Neural progenitor cell (in vitro differentiated cells): ENCODE data around the gene NRIP2. TPM values are rescaled to one million over a fixed set of nuclear protein-coding genes. Genes with fewer than 3 reads are reported as not detected.

Experiments used
- DNase-seq: peaks from one replicate; pipeline ENCODE4 v3.0.0-alpha.2; 2016; ENCODE audit warnings: low spot score
- H2AFZ ChIP-seq: fragments of 200-600 bp; sonication (generic); replicated peaks from 2 replicates; pipeline ENCODE4 v1.6.1; 2016; ENCODE audit warnings: antibody characterized with exemption
- H3F3A ChIP-seq: fragments of 200-600 bp; sonication (generic); 2 replicates; pipeline ENCODE4 v1.6.1; 2016; ENCODE audit warnings: antibody characterized with exemption, low read depth
- H3K27ac ChIP-seq: fragments of 200-600 bp; sonication (generic); 2 replicates; pipeline ENCODE4 v1.5.1; 2016; ENCODE audit warnings: mild to moderate bottlenecking
- H3K27me3 ChIP-seq: fragments of 200-600 bp; sonication (generic); 2 replicates; pipeline ENCODE4 v1.6.1; 2016; ENCODE audit warnings: mild to moderate bottlenecking, moderate library complexity
- H3K36me3 ChIP-seq: fragments of 200-600 bp; sonication (generic); 2 replicates; pipeline ENCODE4 v1.5.1; 2016
- H3K4me1 ChIP-seq: fragments of 200-600 bp; sonication (generic); 2 replicates; pipeline ENCODE4 v1.6.1; 2016; ENCODE audit warnings: mixed run types
- H3K4me2 ChIP-seq: fragments of 200-600 bp; sonication (generic); 2 replicates; pipeline ENCODE4 v1.6.1; 2016
- H3K4me3 ChIP-seq: fragments of 200-600 bp; sonication (generic); 2 replicates; pipeline ENCODE4 v1.5.1; 2016
- H3K79me2 ChIP-seq: fragments of 200-600 bp; sonication (generic); 2 replicates; pipeline ENCODE4 v1.6.1; 2016; ENCODE audit warnings: low read depth
- H3K9ac ChIP-seq: fragments of 200-600 bp; sonication (generic); 2 replicates; pipeline ENCODE4 v1.6.1; 2016
- H3K9me3 ChIP-seq: fragments of 200-600 bp; sonication (generic); 2 replicates; pipeline ENCODE4 v1.5.1; 2016; ENCODE audit warnings: low read depth
- H4K20me1 ChIP-seq: fragments of 200-600 bp; sonication (generic); 2 replicates; pipeline ENCODE4 v1.6.1; 2016; ENCODE audit warnings: low read depth
- H3K27ac Mint-ChIP-seq: 3 replicates; pipeline ENCODE4 v1.8.0; 2021; ENCODE audit warnings: mixed read lengths
- H3K27me3 Mint-ChIP-seq: 2 replicates; pipeline ENCODE4 v1.8.0; 2022; ENCODE audit warnings: low read depth, mild to moderate bottlenecking, inconsistent platforms, moderate library complexity, mixed read lengths; ENCODE audit not compliant: insufficient read depth
- H3K36me3 Mint-ChIP-seq: 3 replicates; pipeline ENCODE4 v1.8.0; 2021; ENCODE audit warnings: mixed read lengths
- H3K4me1 Mint-ChIP-seq: 3 replicates; pipeline ENCODE4 v1.8.0; 2021; ENCODE audit warnings: mixed read lengths
- H3K4me3 Mint-ChIP-seq: 3 replicates; pipeline ENCODE4 v1.8.0; 2021; ENCODE audit warnings: mild to moderate bottlenecking, moderate library complexity, mixed read lengths
- H3K9me3 Mint-ChIP-seq: 3 replicates; pipeline ENCODE4 v1.8.0; 2020; ENCODE audit warnings: mixed read lengths
- CTCF ChIP-seq: fragments of 200-600 bp; sonication (generic); IDR thresholded peaks from 2 replicates; pipeline ENCODE4 v1.5.1; 2017; ENCODE audit warnings: antibody characterized with exemption, mild to moderate bottlenecking
- EZH2 ChIP-seq: fragments of 200-600 bp; sonication (generic); IDR thresholded peaks from 2 replicates; pipeline ENCODE4 v1.6.1; 2017; ENCODE audit warnings: antibody characterized with exemption, mild to moderate bottlenecking, moderate library complexity
- EZH2phosphoT487 ChIP-seq: fragments of 200-600 bp; sonication (generic); IDR thresholded peaks from 2 replicates; pipeline ENCODE4 v1.6.1; 2017; ENCODE audit warnings: antibody characterized with exemption
- total RNA-seq: library from RNA; depleted of rRNA; stranded (reverse); fragments of >200 nt; gene quantifications from 2 replicates; pipeline ENCODE4 v1.2.3, GENCODE V29; 2015; ENCODE audit warnings: low replicate concordance

NRIP2 gene
- total RNA-seq, 1 donor from 2014 or later = 0.65 TPM

GRCh38 chr12:2857021-2857431 is 22.2 kb upstream of the NRIP2 start, which contains the start of gene TEX52:
TEX52 (minus strand) TSS chr12:2857039; CDS start chr12:2857026, 13 bp downstream.
- Mint-ChIP-seq H3K27ac (peak within 1 kb of the TSS; percentile 78), H3K4me3 (peak within 1 kb of the TSS; percentile 41), H3K36me3 (peaks cover 24% of the 10 kb centered on the region), H3K4me1 (peaks cover 20% of the 10 kb centered on the region), H3K9me3 (no peaks in the 10 kb centered on the region), H3K27me3 (peaks cover 11% of the 10 kb centered on the region)
- no peaks in the 10 kb centered on the region for H3K79me2 ChIP-seq
- peak; percentile 84 for DNase-seq
- peaks cover 5% of the 10 kb centered on the region for H3K27me3 ChIP-seq
- no peak within 1 kb of the TSS for H3K27ac ChIP-seq
- peak within 1 kb of the TSS; percentile 27 for H3K4me2 ChIP-seq
- H3K4me3 ChIP-seq = no peak within 1 kb of the TSS
- peaks cover 25% of the 10 kb centered on the region for H3K4me1 ChIP-seq
- TF ChIP-seq CTCF (no peak), EZH2phosphoT487 (no peak), EZH2 (no peak)
- peaks cover 25% of the 10 kb centered on the region for H4K20me1 ChIP-seq
- peaks cover 15% of the 10 kb centered on the region for H3K36me3 ChIP-seq
- H3F3A ChIP-seq = peaks cover 36% of the 10 kb centered on the region
- no peak within 1 kb of the TSS for H2AFZ ChIP-seq
- no peak within 1 kb of the TSS for H3K9ac ChIP-seq
- H3K9me3 ChIP-seq = no peaks in the 10 kb centered on the region

- Mint-ChIP-seq H3K27ac (no peak overlapping the region), H3K27me3 (peaks cover 11% of the 10 kb centered on the region), H3K4me1 (peaks cover 20% of the 10 kb centered on the region), H3K36me3 (peaks cover 20% of the 10 kb centered on the region), H3K9me3 (no peaks in the 10 kb centered on the region), H3K4me3 (no peak overlapping the region)
- Histone ChIP-seq H3K4me2 (no peak overlapping the region), H3K79me2 (no peaks in the 10 kb centered on the region), H3K4me1 (peaks cover 25% of the 10 kb centered on the region), H3K36me3 (peaks cover 9% of the 10 kb centered on the region), H3K27ac (no peak overlapping the region), H3F3A (peaks cover 36% of the 10 kb centered on the region), H3K9me3 (no peaks in the 10 kb centered on the region), H4K20me1 (peaks cover 25% of the 10 kb centered on the region), H3K4me3 (no peak overlapping the region), H3K9ac (no peak overlapping the region), H2AFZ (no peak overlapping the region), H3K27me3 (peaks cover 5% of the 10 kb centered on the region)
- DNase-seq = no peak
- TF ChIP-seq EZH2phosphoT487 (no peak), EZH2 (no peak), CTCF (no peak)
Observed at GRCh38 chr12:2856051-2856450, 21.2 kb upstream of the NRIP2 start.

- Mint-ChIP-seq H3K4me1 (peaks cover 20% of the 10 kb centered on the region), H3K36me3 (peaks cover 20% of the 10 kb centered on the region), H3K9me3 (no peaks in the 10 kb centered on the region), H3K4me3 (no peak overlapping the region), H3K27me3 (peaks cover 11% of the 10 kb centered on the region), H3K27ac (no peak overlapping the region)
- no peak for TF ChIP-seq EZH2phosphoT487
- no peak for TF ChIP-seq EZH2
- TF ChIP-seq CTCF = no peak
- H3K27me3 ChIP-seq = peaks cover 5% of the 10 kb centered on the region
- peaks cover 25% of the 10 kb centered on the region for H4K20me1 ChIP-seq
- H3F3A ChIP-seq = peaks cover 35% of the 10 kb centered on the region
- no peaks in the 10 kb centered on the region for H3K79me2 ChIP-seq
- no peaks in the 10 kb centered on the region for H3K9me3 ChIP-seq
- no peak overlapping the region for H2AFZ ChIP-seq
- no peak overlapping the region for H3K4me3 ChIP-seq
- no peak overlapping the region for H3K4me2 ChIP-seq
- H3K4me1 ChIP-seq = peaks cover 25% of the 10 kb centered on the region
- H3K9ac ChIP-seq = no peak overlapping the region
- peaks cover 8% of the 10 kb centered on the region for H3K36me3 ChIP-seq
- no peak overlapping the region for H3K27ac ChIP-seq
- DNase-seq = no peak
Observed at GRCh38 chr12:2855546-2855945, 20.7 kb upstream of the NRIP2 start.
